Mucosa of gallbladder (tissue), 1 donor: ENCODE measurements around the gene NXPE3. TPM values are rescaled to one million over a fixed set of nuclear protein-coding genes. Genes with fewer than 3 reads are reported as not detected.

Experiments
- total RNA-seq: library from RNA; stranded (reverse); gene quantifications from one replicate; pipeline ENCODE4 v1.2.1, GENCODE V29; 2021
- donor health status: DM: no; HTN: no; CAD: no.

The NXPE3 gene
- total RNA-seq, 1 donor from 2014 or later: 13.2 TPM

Other genes with a start within 250 kb of the NXPE3 start
- 13.2 TPM for gene TRMT10C, start 217.3 kb upstream of the NXPE3 start, total RNA-seq
- gene PCNP, start 205.0 kb upstream of the NXPE3 start, total RNA-seq: 139 TPM
- gene ZBTB11, start 102.1 kb upstream of the NXPE3 start, total RNA-seq: 15.5 TPM
- 827 TPM for gene RPL24, start 92.5 kb upstream of the NXPE3 start, total RNA-seq
- 10.6 TPM for gene CEP97, start 54.6 kb upstream of the NXPE3 start, total RNA-seq
- 190 TPM for gene NFKBIZ, start 70.3 kb downstream of the NXPE3 start, total RNA-seq